Astrocyte (in vitro differentiated cells and primary cell): ENCODE results near the gene TMPRSS13.

Experiments used
- CTCF ChIP-seq: IDR thresholded peaks from 2 replicates; pipeline ENCODE4 v1.5.1; 2011; ENCODE audit warnings: low read depth, mild to moderate bottlenecking, inconsistent platforms, low read length, moderate library complexity; ENCODE audit not compliant: insufficient read depth
- EZH2 ChIP-seq: IDR thresholded peaks from 2 replicates; pipeline ENCODE4 v1.6.1; 2012; ENCODE audit warnings: mild to moderate bottlenecking, low read length, inconsistent platforms; ENCODE audit not compliant: insufficient read depth

GRCh38 chr11:117901601-117902000 is 27.6 kb downstream of the TMPRSS13 start:
- TF ChIP-seq CTCF = no peak
- TF ChIP-seq EZH2 = no peak
